GM19452 (cell line): ENCODE data around the gene RFTN1.

ENCODE experiments used
- ATAC-seq: cut with Tn5 transposase; IDR thresholded peaks from one replicate; pipeline ENCODE4 v1.9.1; 2021; ENCODE audit not compliant: unreplicated experiment

The RFTN1 gene

GRCh38 chr3:16383864-16384263, 129.6 kb downstream of the RFTN1 start:
- ATAC-seq, result no peak

- peak; percentile 41 for ATAC-seq
Observed at GRCh38 chr3:16382845-16383244, 130.7 kb downstream of the RFTN1 start.

DNA sequence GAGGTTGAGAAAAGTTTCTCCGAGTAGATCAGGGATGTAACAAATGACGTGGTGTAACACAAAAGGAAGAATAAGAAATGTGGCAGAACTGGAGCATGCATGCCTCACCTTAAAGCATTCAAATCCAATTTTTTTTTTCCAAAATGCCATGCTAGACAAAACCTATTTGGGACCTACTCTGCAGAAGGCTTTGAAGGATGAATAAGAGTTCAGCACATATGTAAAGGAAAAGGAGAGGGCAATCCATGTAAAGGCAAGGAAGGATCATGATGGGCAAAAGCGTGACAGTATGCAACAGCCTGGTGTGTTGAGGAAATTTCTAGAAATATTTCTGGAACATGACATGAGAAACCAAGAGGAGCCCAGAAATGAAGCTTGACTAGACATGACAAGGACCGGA, 132.1 kb downstream of the RFTN1 start:
- no peak for ATAC-seq

DNA sequence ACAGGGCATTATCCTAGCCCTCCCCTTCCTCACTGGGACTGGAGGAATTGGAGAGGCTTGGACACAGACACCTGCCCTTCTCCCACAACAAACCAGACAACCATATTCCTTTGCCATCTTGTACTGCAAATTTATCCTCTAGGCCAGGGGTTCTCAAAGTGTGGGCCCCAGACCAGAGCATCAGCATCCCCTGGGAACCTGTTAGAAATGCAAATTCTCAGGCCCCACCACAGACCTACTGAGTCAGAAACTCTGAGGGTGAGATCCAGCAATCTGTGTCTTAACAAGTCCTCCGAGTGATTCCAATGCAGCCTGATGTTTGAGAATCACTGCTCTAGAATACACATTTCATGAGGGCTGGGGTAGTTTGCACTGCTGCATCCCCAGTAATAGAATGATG, 133.1 kb downstream of the RFTN1 start:
- no peak for ATAC-seq

- no peak for ATAC-seq
Observed at GRCh38 chr3:16379838-16380237, 133.7 kb downstream of the RFTN1 start.

GRCh38 chr3:16378920-16379319, 134.6 kb downstream of the RFTN1 start:
- ATAC-seq, result peak; percentile 57

GRCh38 chr3:16378415-16378814, 135.1 kb downstream of the RFTN1 start:
- ATAC-seq, result no peak

DNA sequence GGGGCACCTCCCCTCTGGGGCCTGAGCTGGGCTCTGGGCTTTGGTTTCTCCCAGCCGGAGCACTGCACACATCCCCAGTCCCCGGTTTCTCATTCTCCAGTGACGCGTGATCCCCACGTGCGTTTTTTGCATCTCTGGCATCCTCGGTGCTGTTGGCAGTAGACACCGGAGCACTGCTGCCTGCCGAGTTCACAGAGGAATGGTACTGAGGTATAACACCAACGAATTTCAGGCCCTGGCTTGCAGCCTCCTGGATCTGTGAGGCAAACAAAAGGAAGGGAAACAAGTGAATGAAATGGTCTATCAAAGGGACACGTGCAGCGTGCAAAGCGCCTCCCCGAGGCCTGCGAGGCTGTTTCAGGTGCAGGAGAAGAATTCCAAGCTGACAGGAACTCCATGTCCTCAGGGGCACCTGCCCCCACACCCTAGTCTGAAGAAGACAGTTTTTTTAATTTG, 135.6 kb downstream of the RFTN1 start:
- ATAC-seq, result no peak

DNA sequence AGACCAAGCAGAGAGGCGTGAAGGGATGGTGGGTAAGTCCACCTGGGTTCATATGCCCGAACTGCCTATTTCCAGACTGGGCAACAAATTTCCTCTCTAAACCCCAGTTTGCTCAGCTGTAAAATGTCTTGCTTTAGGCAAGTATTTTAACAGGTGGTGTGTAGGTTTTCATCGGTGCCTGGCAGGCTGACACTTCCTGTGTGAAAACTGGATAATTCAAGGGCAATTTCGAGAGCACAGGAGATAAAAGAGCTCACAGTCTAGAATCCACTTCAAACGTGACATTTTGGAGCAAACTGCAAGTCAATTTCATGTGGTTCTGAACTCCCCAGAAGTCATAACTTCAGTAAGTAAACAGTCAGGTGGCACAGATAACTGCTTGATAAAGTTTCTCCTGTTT, 136.3 kb downstream of the RFTN1 start:
- ATAC-seq, result no peak

GRCh38 chr3:16375891-16376290, 137.6 kb downstream of the RFTN1 start:
- ATAC-seq, result no peak

DNA sequence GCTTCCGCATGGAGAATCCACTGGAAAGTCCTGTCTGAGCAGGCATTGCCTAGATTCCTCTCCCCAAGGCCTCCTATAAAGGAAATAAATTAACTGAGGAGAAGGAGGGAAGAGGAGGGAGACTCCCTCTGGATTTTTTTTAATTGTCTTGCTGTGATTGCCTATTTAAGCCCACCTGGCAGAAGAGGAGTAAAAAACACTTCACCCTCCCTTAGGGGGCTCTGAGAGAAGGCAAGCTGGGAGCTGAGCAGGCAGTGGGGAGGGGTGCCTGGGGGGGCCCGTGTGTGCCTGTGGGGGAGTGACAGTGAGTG, 138.6 kb downstream of the RFTN1 start:
- ATAC-seq, result no peak

- peak; percentile 28 for ATAC-seq
Observed at GRCh38 chr3:16374047-16374934, 139.2 kb downstream of the RFTN1 start.

DNA sequence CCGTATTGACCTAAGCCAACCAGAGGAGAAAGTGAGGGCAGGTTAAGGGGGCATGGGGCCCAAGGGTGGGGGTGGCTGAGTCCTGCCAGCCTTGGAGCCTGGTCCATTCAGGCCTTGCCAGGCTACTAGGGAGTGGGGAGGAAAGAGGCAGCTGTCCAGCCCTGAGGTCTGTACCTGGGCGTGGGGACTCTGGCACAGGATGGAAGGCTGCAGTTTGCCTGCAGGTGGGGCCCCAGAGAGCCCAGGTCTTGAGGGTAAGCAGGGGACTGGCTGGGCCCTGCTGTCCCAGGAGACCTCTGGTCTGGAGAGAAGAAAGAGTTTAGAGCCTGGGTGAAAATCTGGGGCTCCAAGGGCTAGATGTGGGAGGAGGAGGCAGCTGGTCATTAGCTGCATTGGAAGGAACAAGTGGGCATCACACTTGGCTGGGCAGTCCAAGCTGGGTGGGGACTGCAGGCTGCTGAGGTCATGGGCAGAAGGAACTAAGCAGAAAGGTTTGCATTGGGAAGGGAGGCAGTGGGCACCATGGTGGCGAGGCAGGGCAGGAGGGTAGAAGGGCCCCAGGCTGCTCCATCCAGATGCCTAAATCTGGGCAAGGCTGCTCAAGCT, 140.1 kb downstream of the RFTN1 start:
- peak; percentile 25 for ATAC-seq

DNA sequence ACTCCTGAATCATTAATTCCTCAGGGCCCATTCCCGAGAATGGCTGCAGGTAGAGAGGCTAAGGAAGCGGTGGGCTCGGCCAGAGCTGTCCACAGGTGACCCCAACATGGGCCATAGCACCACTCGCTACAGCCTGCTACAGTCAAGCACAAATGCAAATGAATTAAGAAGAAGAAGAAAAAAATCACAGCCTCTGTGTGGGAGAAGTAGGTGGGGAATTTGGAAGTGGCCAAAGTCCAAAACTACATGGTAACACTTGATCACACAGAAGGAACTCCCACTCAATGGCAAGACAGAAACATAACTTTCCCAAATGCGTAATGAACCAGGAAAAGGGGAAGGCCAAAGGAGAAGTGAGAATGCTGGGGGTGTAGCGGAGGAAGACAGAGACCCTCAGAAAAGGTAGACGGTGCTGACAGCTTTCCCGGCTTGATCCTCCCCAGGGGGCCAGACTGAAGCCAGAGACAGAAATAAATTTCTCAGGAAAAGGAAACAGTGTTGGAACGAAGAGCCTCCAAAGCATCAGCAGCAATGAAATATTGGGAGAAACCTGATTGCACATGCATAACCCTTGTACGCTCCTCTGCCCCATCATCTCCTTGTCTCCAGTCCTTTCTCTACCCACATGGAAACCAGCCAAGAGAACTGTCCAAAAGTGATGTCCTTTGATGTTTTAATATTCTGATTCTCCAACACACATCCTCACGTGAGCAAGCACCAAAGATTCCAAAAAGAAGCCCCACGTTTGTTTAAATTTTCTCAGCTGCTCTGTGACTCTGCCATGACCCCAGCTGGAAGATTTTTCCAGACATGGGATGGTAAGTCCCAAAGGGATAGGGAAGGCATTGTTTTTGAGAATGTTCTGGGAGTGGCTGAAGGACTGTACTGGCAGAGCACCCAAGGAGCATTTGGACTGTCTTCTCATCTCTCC, 140.9 kb downstream of the RFTN1 start:
- no peak for ATAC-seq

GRCh38 chr3:16370872-16371740, 142.4 kb downstream of the RFTN1 start:
- peak; percentile 30 for ATAC-seq

GRCh38 chr3:16370503-16370871, 143.0 kb downstream of the RFTN1 start:
- ATAC-seq, result no peak

- ATAC-seq, result no peak
Observed at GRCh38 chr3:16369885-16370284, 143.6 kb downstream of the RFTN1 start.

DNA sequence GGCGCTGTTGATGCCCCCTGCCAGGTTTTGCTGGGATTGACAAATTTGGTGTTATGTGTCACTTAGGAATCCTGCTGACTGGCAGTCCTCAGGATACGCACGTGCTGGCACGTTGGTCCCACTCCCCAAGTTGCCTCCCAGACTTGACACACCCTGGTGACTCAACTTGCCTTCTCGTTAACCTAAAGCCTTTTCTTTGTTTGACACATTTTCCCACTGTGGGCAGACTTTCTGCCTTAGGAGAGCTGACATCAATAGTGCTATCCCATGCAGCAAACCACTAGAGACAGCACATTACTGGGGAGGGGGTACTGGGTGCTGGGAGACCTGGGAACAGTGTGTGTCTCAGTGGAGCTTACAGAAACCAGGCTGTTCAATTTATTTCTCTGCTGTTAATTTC, 144.2 kb downstream of the RFTN1 start:
- no peak for ATAC-seq

DNA sequence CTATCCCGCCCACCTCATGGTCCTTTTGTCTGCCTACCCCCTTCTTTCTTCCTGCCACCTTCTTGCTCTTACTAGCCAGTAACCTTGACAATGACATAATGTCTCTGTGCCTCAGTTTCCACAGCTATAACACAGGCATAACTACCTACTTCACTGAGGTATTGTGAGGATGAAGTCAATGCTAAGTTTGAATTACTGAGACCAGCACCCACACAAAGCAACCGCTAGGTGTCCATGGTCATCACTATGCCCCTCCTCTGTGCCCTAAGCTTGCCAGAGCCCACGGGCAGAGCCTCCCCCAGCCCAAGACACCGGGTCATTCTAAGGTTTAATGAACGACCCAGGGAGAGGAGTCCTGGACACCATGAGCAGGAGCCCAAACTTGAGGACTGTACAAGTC, 146.9 kb downstream of the RFTN1 start:
- ATAC-seq, result no peak

DNA sequence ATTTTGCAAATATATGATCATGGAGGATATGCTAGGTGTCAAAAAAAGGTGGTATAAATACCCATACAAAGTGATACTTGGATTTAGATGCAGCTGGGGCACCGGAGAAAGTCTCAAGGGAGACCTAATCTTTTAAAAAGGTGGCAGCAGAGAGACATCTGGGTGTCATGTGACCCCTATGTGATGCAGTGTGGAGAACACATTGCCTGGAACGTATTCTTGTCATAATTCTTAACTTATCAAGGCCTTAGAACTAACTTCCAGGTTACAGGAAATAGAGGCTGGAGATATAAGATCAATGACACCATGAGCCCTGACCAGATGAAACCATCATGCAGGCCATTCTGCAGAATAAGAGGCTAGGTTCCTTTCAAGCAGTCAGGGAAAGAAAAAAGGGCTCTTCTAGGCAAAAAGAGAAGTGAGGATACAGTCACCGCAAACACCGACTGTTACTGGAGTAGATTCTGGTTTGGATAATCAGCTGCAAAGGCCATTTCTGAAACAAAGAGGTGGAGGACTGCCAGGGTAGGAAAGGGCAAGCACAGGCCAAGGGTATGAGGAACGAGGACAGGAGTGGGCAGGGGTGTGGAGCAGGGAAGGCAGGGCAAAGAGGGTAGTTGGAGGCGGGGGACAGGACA, 147.9 kb downstream of the RFTN1 start:
- no peak for ATAC-seq
